ENCODE measurements around the gene TDRD3. TPM values are rescaled to one million over a fixed set of nuclear protein-coding genes. Genes with fewer than 3 reads are reported as not detected.

TDRD3 gene
- polyA plus RNA-seq (2011; rRNA removed) (3.9 and 8.0 TPM in 2 replicates), polyA minus RNA-seq (2011; rRNA and poly(A)+ RNA removed) (10.7 TPM in 2 replicates)

DNA sequence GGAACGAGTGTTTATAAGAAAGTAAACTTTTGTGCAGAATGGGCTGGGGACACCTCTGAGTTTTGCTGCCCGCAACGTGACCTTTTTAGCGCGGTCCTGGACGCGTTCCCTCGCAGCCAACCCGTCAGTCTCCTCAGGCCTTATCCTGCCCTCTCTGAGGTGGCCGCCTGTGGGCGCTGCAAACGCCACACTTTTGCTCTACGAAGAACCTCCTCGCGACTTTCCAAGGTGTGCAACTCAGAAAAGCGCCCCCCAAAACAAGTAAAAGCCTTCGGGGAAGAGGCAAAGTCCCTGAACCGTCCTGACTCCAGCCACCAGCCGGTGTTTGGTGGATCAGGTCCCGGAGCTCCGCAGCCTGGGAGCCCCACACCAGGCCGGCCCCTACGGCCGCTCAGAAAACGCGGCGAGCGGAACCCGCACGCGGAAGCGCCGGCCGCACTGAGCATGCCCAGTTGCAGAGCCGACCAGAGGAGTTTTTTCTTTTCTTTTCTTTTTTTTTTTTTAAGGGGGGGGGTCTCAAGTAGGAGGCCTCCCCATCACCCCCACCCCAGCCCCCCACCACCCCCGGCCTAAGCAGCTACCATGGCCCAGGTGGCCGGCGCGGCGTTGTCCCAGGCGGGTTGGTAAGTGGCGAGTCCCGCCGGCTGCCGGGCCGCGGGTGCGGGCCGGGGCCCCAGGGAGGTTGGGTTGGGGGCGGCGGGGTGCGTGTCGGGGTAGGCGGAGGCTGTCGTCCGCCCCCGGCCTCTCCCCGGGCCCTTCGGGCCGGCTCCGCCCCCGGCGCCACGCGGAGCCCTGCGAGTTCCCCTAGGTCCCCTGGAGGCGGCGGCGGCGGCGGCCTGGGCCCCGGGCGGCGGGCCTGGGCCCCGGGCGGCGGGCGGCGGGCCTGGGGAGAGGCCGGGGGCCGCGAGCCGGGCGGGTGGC, at the start of gene TDRD3:
Gene TDRD3 (plus strand): TSS at position 438 of the 921 bp plus-strand sequence. CDS start 145 bp downstream, at position 583.
- POLR2A ChIA-PET: no interaction called here
- no peaks in the 10 kb centered on the region for H3K27me3 ChIP-seq (ENCODE audit: control insufficient read depth, insufficient read depth, low read length)
- TF ChIP-seq, protein P1, sequence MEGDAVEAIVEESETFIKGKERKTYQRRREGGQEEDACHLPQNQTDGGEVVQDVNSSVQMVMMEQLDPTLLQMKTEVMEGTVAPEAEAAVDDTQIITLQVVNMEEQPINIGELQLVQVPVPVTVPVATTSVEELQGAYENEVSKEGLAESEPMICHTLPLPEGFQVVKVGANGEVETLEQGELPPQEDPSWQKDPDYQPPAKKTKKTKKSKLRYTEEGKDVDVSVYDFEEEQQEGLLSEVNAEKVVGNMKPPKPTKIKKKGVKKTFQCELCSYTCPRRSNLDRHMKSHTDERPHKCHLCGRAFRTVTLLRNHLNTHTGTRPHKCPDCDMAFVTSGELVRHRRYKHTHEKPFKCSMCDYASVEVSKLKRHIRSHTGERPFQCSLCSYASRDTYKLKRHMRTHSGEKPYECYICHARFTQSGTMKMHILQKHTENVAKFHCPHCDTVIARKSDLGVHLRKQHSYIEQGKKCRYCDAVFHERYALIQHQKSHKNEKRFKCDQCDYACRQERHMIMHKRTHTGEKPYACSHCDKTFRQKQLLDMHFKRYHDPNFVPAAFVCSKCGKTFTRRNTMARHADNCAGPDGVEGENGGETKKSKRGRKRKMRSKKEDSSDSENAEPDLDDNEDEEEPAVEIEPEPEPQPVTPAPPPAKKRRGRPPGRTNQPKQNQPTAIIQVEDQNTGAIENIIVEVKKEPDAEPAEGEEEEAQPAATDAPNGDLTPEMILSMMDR (IDR thresholded peaks at IDR 0.05; ENCODE audit: insufficient read depth, low read depth, low read length): peak; percentile 93
- peak; percentile 26 for DNase-seq (ENCODE audit: low read depth)
- H3K36me3 ChIP-seq (ENCODE audit: control insufficient read depth, insufficient read depth, low read length): no peaks in the 10 kb centered on the region
- H3K4me3 ChIP-seq (ENCODE audit: low read depth, low read length): peak within 1 kb of the TSS; percentile 51
- CTCF ChIA-PET: interaction anchor here (0.7 to 1.9 kb wide), 6 partner anchors 11 to 232 kb away, joined by 3 to 6 read pairs (median 3); no protein-coding TSS in a partner anchor

DNA sequence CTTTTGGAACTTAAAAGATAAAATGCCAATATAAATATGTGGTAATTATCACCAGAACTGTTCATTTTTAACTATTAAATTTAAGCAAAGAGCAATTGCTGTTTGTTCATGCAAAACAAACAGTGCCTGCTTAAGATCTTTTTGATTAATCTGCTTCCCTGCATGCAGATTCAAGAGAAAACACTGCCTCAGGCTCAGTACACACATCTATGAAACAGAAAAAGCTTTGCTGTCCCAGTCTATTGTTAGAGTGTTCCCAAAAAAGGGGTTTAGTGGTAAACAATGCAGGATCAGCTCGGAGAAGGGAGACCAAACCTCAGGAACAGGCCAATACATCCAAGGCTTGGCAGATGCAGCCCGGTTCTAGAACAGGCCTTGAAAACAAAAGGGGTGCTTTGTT, 49.3 kb upstream of the TDRD3 start:
- DNase-seq (ENCODE audit: low read depth): no peak
- ChIA-PET POLR2A (no interaction called here), CTCF (no interaction called here)
- Histone ChIP-seq H3K27me3 (ENCODE audit: control insufficient read depth, insufficient read depth, low read length) (peaks cover 3% of the 10 kb centered on the region; the same call in 1 of the 2 replicates), H3K36me3 (ENCODE audit: control insufficient read depth, insufficient read depth, low read length) (no peaks in the 10 kb centered on the region), H3K4me3 (ENCODE audit: low read depth, low read length) (no peak overlapping the region)
- TF ChIP-seq, protein P1 (IDR thresholded peaks at IDR 0.05; ENCODE audit: insufficient read depth, low read depth, low read length): no peak

DNA sequence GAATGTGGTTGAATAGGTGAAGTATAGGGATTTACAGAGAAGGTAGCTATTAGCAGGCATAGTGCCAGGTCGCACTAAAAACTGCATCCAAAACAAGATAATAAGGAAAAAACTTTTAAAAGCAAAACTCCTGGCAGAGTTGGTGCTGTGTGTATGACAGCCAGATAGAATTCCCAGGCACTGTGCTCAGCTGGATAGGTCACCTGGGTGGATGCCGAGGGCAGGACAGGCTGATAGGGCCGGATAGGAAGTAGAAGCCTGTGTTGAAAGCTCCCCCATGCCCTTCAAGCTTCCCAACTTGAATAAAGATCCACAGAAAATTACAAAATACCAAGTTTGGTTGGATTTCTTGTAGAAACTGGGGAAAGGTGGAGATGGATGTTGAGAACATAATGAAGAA, 48.9 kb upstream of the TDRD3 start:
- Histone ChIP-seq H3K4me3 (ENCODE audit: low read depth, low read length) (no peak overlapping the region), H3K36me3 (ENCODE audit: control insufficient read depth, insufficient read depth, low read length) (no peaks in the 10 kb centered on the region), H3K27me3 (ENCODE audit: control insufficient read depth, insufficient read depth, low read length) (peaks cover 3% of the 10 kb centered on the region; the same call in 1 of the 2 replicates)
- TF ChIP-seq, protein P1 (IDR thresholded peaks at IDR 0.05; ENCODE audit: insufficient read depth, low read depth, low read length): no peak
- ChIA-PET CTCF (no interaction called here), POLR2A (no interaction called here)
- no peak for DNase-seq (ENCODE audit: low read depth)

DNA sequence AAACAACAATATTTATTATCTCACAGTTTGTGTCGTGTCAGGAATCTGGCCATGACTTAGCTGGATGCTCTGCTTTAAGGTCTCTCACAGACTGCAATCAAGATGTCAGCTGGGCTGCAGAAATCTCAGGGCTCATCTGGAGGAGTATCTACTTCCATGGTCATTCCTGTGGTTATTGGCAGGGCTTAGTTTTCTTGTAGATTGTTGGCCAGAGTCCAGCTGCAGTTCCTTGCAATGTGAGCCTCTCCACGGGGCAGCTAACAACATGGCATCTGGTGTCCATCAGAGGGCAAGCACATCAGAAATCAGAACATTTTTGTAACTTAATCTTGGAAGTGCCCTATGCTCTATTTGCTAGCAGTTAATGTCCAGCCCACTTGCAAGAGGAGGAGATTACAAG, 45.7 kb upstream of the TDRD3 start:
- ChIA-PET CTCF (interaction anchor here (0.6 to 1.3 kb wide), 3 partner anchors 15 to 247 kb away, joined by 3 read pairs; no protein-coding TSS in a partner anchor), POLR2A (no interaction called here)
- TF ChIP-seq, protein P1 (IDR thresholded peaks at IDR 0.05; ENCODE audit: insufficient read depth, low read depth, low read length): no peak
- Histone ChIP-seq H3K36me3 (ENCODE audit: control insufficient read depth, insufficient read depth, low read length) (no peaks in the 10 kb centered on the region), H3K27me3 (ENCODE audit: control insufficient read depth, insufficient read depth, low read length) (peaks cover 3% of the 10 kb centered on the region; the same call in 1 of the 2 replicates), H3K4me3 (ENCODE audit: low read depth, low read length) (no peak overlapping the region)
- DNase-seq (ENCODE audit: low read depth): no peak

DNA sequence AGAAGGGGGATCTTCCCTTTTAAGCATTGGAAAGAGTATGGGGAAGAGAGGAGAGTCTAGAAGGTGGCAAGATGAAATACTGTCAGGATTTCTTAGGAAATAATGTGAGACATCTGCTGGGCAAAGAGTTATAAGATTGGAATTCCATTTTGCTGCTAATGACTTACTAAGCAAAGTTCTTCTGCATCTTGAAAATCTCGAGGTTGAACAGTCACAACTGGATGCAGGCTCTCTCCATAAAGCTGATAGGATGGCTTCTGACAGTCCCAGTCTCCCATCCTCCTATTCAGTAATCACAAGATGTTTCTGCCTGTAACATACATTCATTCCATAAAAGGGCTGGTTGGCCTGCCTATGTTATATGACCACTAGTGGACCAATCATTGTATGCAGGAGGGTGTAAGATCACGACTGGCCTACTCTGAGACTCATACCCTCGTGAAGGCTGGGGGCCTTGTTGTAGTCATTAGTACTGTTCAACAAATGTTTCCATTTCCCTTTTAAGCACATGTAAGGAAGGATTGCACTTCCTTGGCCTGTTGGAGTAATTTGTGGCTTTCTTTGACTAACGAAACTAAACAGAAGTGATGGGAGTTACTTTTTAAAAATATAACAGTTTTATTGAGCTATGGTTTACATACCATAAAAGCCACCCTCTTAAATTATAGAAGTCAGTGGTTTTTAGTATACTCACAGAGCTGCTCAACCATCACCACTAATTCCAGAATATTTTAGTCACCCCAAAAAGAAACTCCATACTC, 45.0 kb upstream of the TDRD3 start:
- no peaks in the 10 kb centered on the region for H3K36me3 ChIP-seq (ENCODE audit: control insufficient read depth, insufficient read depth, low read length)
- TF ChIP-seq, protein P1 (IDR thresholded peaks at IDR 0.05; ENCODE audit: insufficient read depth, low read depth, low read length): no peak
- ChIA-PET POLR2A (no interaction called here), CTCF (interaction anchor here (0.6 to 1.3 kb wide), 3 partner anchors 16 to 248 kb away, joined by 3 read pairs; no protein-coding TSS in a partner anchor)
- peaks cover 3% of the 10 kb centered on the region; the same call in 1 of the 2 replicates for H3K27me3 ChIP-seq (ENCODE audit: control insufficient read depth, insufficient read depth, low read length)
- H3K4me3 ChIP-seq (ENCODE audit: low read depth, low read length): no peak overlapping the region
- no peak for DNase-seq (ENCODE audit: low read depth)

Data from BJ (cell line).